Retina (tissue), 1 donor: ENCODE measurements around the gene GYS2.

Experiments used
- DNase-seq: peaks from one replicate; pipeline ENCODE4 v3.0.0-alpha.2; 2016

The GYS2 gene

GRCh38 chr12:21501258-21502163, 103.1 kb downstream of the GYS2 start, which contains the start of the genes GOLT1B and RECQL:
TSS of gene GOLT1B (plus strand) at chr12:21501789. CDS start at chr12:21501924, 135 bp downstream.
TSS of gene RECQL (minus strand) at chr12:21501635. CDS start at chr12:21499570, 2,065 bp downstream.
- DNase-seq: peak; percentile 99

- DNase-seq: no peak
Measured at GRCh38 chr12:21500786-21501257, 103.8 kb downstream of the GYS2 start.

GRCh38 chr12:21499765-21500164, 104.9 kb downstream of the GYS2 start:
- no peak for DNase-seq
